Neural progenitor cell (in vitro differentiated cells): Measurements from ENCODE around the gene FAM89B. TPM values are rescaled to one million over a fixed set of nuclear protein-coding genes. Genes with fewer than 3 reads are reported as not detected.

Source experiments
- DNase-seq: peaks from one replicate; pipeline ENCODE4 v3.0.0-alpha.2; 2016; ENCODE audit warnings: low spot score
- H2AFZ ChIP-seq: fragments of 200-600 bp; sonication (generic); replicated peaks from 2 replicates; pipeline ENCODE4 v1.6.1; 2016; ENCODE audit warnings: antibody characterized with exemption
- H3F3A ChIP-seq: fragments of 200-600 bp; sonication (generic); 2 replicates; pipeline ENCODE4 v1.6.1; 2016; ENCODE audit warnings: antibody characterized with exemption, low read depth
- H3K27ac ChIP-seq: fragments of 200-600 bp; sonication (generic); 2 replicates; pipeline ENCODE4 v1.5.1; 2016; ENCODE audit warnings: mild to moderate bottlenecking
- H3K27me3 ChIP-seq: fragments of 200-600 bp; sonication (generic); 2 replicates; pipeline ENCODE4 v1.6.1; 2016; ENCODE audit warnings: mild to moderate bottlenecking, moderate library complexity
- H3K36me3 ChIP-seq: fragments of 200-600 bp; sonication (generic); 2 replicates; pipeline ENCODE4 v1.5.1; 2016
- H3K4me1 ChIP-seq: fragments of 200-600 bp; sonication (generic); 2 replicates; pipeline ENCODE4 v1.6.1; 2016; ENCODE audit warnings: mixed run types
- H3K4me2 ChIP-seq: fragments of 200-600 bp; sonication (generic); 2 replicates; pipeline ENCODE4 v1.6.1; 2016
- H3K4me3 ChIP-seq: fragments of 200-600 bp; sonication (generic); 2 replicates; pipeline ENCODE4 v1.5.1; 2016
- H3K79me2 ChIP-seq: fragments of 200-600 bp; sonication (generic); 2 replicates; pipeline ENCODE4 v1.6.1; 2016; ENCODE audit warnings: low read depth
- H3K9ac ChIP-seq: fragments of 200-600 bp; sonication (generic); 2 replicates; pipeline ENCODE4 v1.6.1; 2016
- H3K9me3 ChIP-seq: fragments of 200-600 bp; sonication (generic); 2 replicates; pipeline ENCODE4 v1.5.1; 2016; ENCODE audit warnings: low read depth
- H4K20me1 ChIP-seq: fragments of 200-600 bp; sonication (generic); 2 replicates; pipeline ENCODE4 v1.6.1; 2016; ENCODE audit warnings: low read depth
- H3K27ac Mint-ChIP-seq: 3 replicates; pipeline ENCODE4 v1.8.0; 2021; ENCODE audit warnings: mixed read lengths
- H3K27me3 Mint-ChIP-seq: 2 replicates; pipeline ENCODE4 v1.8.0; 2022; ENCODE audit warnings: low read depth, mild to moderate bottlenecking, inconsistent platforms, moderate library complexity, mixed read lengths; ENCODE audit not compliant: insufficient read depth
- H3K36me3 Mint-ChIP-seq: 3 replicates; pipeline ENCODE4 v1.8.0; 2021; ENCODE audit warnings: mixed read lengths
- H3K4me1 Mint-ChIP-seq: 3 replicates; pipeline ENCODE4 v1.8.0; 2021; ENCODE audit warnings: mixed read lengths
- H3K4me3 Mint-ChIP-seq: 3 replicates; pipeline ENCODE4 v1.8.0; 2021; ENCODE audit warnings: mild to moderate bottlenecking, moderate library complexity, mixed read lengths
- H3K9me3 Mint-ChIP-seq: 3 replicates; pipeline ENCODE4 v1.8.0; 2020; ENCODE audit warnings: mixed read lengths
- CTCF ChIP-seq: fragments of 200-600 bp; sonication (generic); IDR thresholded peaks from 2 replicates; pipeline ENCODE4 v1.5.1; 2017; ENCODE audit warnings: antibody characterized with exemption, mild to moderate bottlenecking
- EZH2 ChIP-seq: fragments of 200-600 bp; sonication (generic); IDR thresholded peaks from 2 replicates; pipeline ENCODE4 v1.6.1; 2017; ENCODE audit warnings: antibody characterized with exemption, mild to moderate bottlenecking, moderate library complexity
- EZH2phosphoT487 ChIP-seq: fragments of 200-600 bp; sonication (generic); IDR thresholded peaks from 2 replicates; pipeline ENCODE4 v1.6.1; 2017; ENCODE audit warnings: antibody characterized with exemption
- total RNA-seq: library from RNA; depleted of rRNA; stranded (reverse); fragments of >200 nt; gene quantifications from 2 replicates; pipeline ENCODE4 v1.2.3, GENCODE V29; 2015; ENCODE audit warnings: low replicate concordance

Gene FAM89B
- total RNA-seq, 1 donor from 2014 or later: 11.7 TPM

GRCh38 chr11:65576867-65577755 lies 4.8 kb downstream of the FAM89B start:
- H3K9me3 Mint-ChIP-seq: no peaks in the 10 kb centered on the region
- TF ChIP-seq CTCF (no peak), EZH2 (no peak), EZH2phosphoT487 (no peak)
- Histone ChIP-seq H2AFZ (no peak overlapping the region), H3K4me1 (peaks cover 12% of the 10 kb centered on the region), H3K27me3 (peaks cover 56% of the 10 kb centered on the region), H3K27ac (no peak overlapping the region), H3F3A (peaks cover 36% of the 10 kb centered on the region), H3K9ac (no peak overlapping the region), H3K79me2 (peaks cover 9% of the 10 kb centered on the region), H4K20me1 (peaks cover 39% of the 10 kb centered on the region), H3K4me2 (no peak overlapping the region), H3K36me3 (no peaks in the 10 kb centered on the region), H3K9me3 (no peaks in the 10 kb centered on the region), H3K4me3 (no peak overlapping the region)
- peaks cover 26% of the 10 kb centered on the region for H3K27me3 Mint-ChIP-seq
- DNase-seq: no peak
- peaks cover 10% of the 10 kb centered on the region for H3K36me3 Mint-ChIP-seq
- peaks cover 35% of the 10 kb centered on the region for H3K4me1 Mint-ChIP-seq
- H3K4me3 Mint-ChIP-seq: peak overlapping the region; percentile 70
- H3K27ac Mint-ChIP-seq: no peak overlapping the region

- H3K9me3 ChIP-seq: no peaks in the 10 kb centered on the region
- peaks cover 62% of the 10 kb centered on the region for H3K27me3 ChIP-seq
- peaks cover 38% of the 10 kb centered on the region for H4K20me1 ChIP-seq
- peaks cover 10% of the 10 kb centered on the region for H3K36me3 Mint-ChIP-seq
- H2AFZ ChIP-seq: no peak overlapping the region
- TF ChIP-seq CTCF: no peak
- no peak for TF ChIP-seq EZH2phosphoT487
- TF ChIP-seq EZH2: no peak
- no peak overlapping the region for H3K4me2 ChIP-seq
- no peak for DNase-seq
- no peak overlapping the region for H3K9ac ChIP-seq
- H3K27ac ChIP-seq: no peak overlapping the region
- H3K36me3 ChIP-seq: no peaks in the 10 kb centered on the region
- peaks cover 29% of the 10 kb centered on the region for H3K27me3 Mint-ChIP-seq
- peaks cover 35% of the 10 kb centered on the region for H3F3A ChIP-seq
- no peaks in the 10 kb centered on the region for H3K9me3 Mint-ChIP-seq
- H3K4me1 Mint-ChIP-seq: peaks cover 33% of the 10 kb centered on the region
- no peak overlapping the region for H3K4me3 ChIP-seq
- peak overlapping the region; percentile 31 for H3K4me3 Mint-ChIP-seq
- peaks cover 9% of the 10 kb centered on the region for H3K79me2 ChIP-seq
- H3K4me1 ChIP-seq: peaks cover 12% of the 10 kb centered on the region
- no peak overlapping the region for H3K27ac Mint-ChIP-seq
Observed at GRCh38 chr11:65577756-65578109, 5.4 kb downstream of the FAM89B start.

- Histone ChIP-seq H3K9ac (no peak overlapping the region), H3K79me2 (peaks cover 5% of the 10 kb centered on the region), H3K9me3 (no peaks in the 10 kb centered on the region), H3K27me3 (peaks cover 66% of the 10 kb centered on the region), H3K4me1 (peaks cover 9% of the 10 kb centered on the region), H2AFZ (no peak overlapping the region), H3K4me2 (no peak overlapping the region), H4K20me1 (peaks cover 34% of the 10 kb centered on the region), H3F3A (peaks cover 31% of the 10 kb centered on the region), H3K36me3 (no peaks in the 10 kb centered on the region), H3K27ac (no peak overlapping the region), H3K4me3 (no peak overlapping the region)
- Mint-ChIP-seq H3K27me3 (peaks cover 29% of the 10 kb centered on the region), H3K4me1 (peaks cover 30% of the 10 kb centered on the region), H3K9me3 (no peaks in the 10 kb centered on the region), H3K4me3 (peak overlapping the region; percentile 31), H3K27ac (peak overlapping the region; percentile 35), H3K36me3 (peaks cover 8% of the 10 kb centered on the region)
- no peak for DNase-seq
- no peak for TF ChIP-seq CTCF
- no peak for TF ChIP-seq EZH2phosphoT487
- no peak for TF ChIP-seq EZH2
Observed at GRCh38 chr11:65578134-65578533, 5.8 kb downstream of the FAM89B start.
